Endothelial cell (in vitro differentiated cells): ENCODE results near the gene ODAD2. TPM values are rescaled to one million over a fixed set of nuclear protein-coding genes. Genes with fewer than 3 reads are reported as not detected.

Experiments
- DNase-seq: peaks from one replicate; pipeline ENCODE4 v3.0.0; 2021; ENCODE audit warnings: low spot score
- H3K27ac Mint-ChIP-seq: one replicate; pipeline ENCODE4 v1.8.0; 2021; ENCODE audit warnings: mixed read lengths, inconsistent platforms; ENCODE audit not compliant: unreplicated experiment
- H3K27me3 Mint-ChIP-seq: one replicate; pipeline ENCODE4 v1.8.0; 2021; ENCODE audit warnings: mild to moderate bottlenecking, moderate library complexity, mixed read lengths, inconsistent platforms; ENCODE audit not compliant: unreplicated experiment
- H3K36me3 Mint-ChIP-seq: one replicate; pipeline ENCODE4 v1.8.0; 2021; ENCODE audit warnings: mild to moderate bottlenecking, low read depth, mixed read lengths, inconsistent platforms; ENCODE audit not compliant: unreplicated experiment
- H3K4me1 Mint-ChIP-seq: one replicate; pipeline ENCODE4 v1.8.0; 2021; ENCODE audit warnings: mild to moderate bottlenecking, mixed read lengths, inconsistent platforms; ENCODE audit not compliant: unreplicated experiment
- H3K4me3 Mint-ChIP-seq: one replicate; pipeline ENCODE4 v1.8.0; 2021; ENCODE audit warnings: mild to moderate bottlenecking, mixed read lengths, inconsistent platforms; ENCODE audit not compliant: unreplicated experiment
- H3K9me3 Mint-ChIP-seq: one replicate; pipeline ENCODE4 v1.8.0; 2021; ENCODE audit warnings: mixed read lengths, inconsistent platforms; ENCODE audit not compliant: unreplicated experiment
- total RNA-seq: library from RNA; stranded (reverse); fragmentation: NEBNext Ultra II Directional; extraction: Animal tissue kit (Norgen Biotek cat#: 25700); gene quantifications from one replicate; pipeline ENCODE4 v1.2.1, GENCODE V29; 2021; ENCODE audit not compliant: unreplicated experiment
- TF ChIP-seq, protein P1 (sequence below): fragments of 200-600 bp; sonication (generic); IDR thresholded peaks from one replicate; pipeline ENCODE4 v1.5.0; 2021; ENCODE audit warnings: antibody characterized with exemption; ENCODE audit not compliant: unreplicated experiment

ODAD2 gene
- total RNA-seq, 1 donor from 2014 or later, result 3.9 TPM

DNA sequence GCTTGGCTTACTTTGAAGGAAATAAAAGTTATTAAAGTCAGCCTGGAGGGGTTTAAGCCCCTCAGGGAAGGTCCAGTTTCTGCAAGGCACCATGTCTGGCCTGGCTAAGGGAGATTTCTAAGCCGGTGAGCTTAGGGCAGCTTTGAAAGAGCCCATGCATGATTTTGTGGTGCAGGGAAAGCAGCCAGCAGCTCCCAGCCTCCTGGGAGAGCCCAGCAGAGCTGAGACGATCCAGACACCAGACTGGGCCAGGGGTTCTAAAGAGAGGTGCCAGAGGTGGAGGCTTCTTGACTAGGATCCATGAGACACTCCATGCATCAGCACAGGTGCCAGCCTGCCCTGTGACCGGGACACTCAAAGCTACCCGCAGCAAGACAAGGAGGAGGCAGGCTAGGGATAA lies 193.7 kb downstream of the ODAD2 start:
- TF ChIP-seq, protein P1, sequence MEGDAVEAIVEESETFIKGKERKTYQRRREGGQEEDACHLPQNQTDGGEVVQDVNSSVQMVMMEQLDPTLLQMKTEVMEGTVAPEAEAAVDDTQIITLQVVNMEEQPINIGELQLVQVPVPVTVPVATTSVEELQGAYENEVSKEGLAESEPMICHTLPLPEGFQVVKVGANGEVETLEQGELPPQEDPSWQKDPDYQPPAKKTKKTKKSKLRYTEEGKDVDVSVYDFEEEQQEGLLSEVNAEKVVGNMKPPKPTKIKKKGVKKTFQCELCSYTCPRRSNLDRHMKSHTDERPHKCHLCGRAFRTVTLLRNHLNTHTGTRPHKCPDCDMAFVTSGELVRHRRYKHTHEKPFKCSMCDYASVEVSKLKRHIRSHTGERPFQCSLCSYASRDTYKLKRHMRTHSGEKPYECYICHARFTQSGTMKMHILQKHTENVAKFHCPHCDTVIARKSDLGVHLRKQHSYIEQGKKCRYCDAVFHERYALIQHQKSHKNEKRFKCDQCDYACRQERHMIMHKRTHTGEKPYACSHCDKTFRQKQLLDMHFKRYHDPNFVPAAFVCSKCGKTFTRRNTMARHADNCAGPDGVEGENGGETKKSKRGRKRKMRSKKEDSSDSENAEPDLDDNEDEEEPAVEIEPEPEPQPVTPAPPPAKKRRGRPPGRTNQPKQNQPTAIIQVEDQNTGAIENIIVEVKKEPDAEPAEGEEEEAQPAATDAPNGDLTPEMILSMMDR, result no peak
- H3K4me3 Mint-ChIP-seq, result no peak overlapping the region
- H3K27ac Mint-ChIP-seq, result no peak overlapping the region
- H3K9me3 Mint-ChIP-seq, result no peaks in the 10 kb centered on the region
- no peaks in the 10 kb centered on the region for H3K36me3 Mint-ChIP-seq
- DNase-seq, result no peak
- peaks cover 2% of the 10 kb centered on the region for H3K27me3 Mint-ChIP-seq
- H3K4me1 Mint-ChIP-seq, result no peaks in the 10 kb centered on the region

DNA sequence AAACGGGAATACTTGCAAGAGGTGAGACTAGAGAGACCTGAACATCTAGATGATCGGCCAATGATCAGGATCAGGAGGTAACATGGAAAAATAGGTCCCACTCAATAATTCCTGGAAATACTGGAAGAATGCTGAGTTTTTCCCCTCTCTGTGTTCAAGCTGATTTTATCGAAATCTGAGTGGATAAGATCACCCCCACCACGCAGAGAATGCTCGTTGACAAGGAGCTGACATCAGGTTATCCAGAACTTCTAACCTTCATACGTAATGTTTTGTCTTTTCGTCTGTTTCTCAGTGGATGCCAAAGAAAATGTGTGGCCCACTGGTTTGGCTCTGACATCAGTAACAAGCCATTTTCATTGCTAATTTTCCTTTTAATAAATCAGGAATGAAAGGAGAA lies 194.7 kb downstream of the ODAD2 start:
- H3K36me3 Mint-ChIP-seq, result no peaks in the 10 kb centered on the region
- TF ChIP-seq, protein P1, result no peak

DNA sequence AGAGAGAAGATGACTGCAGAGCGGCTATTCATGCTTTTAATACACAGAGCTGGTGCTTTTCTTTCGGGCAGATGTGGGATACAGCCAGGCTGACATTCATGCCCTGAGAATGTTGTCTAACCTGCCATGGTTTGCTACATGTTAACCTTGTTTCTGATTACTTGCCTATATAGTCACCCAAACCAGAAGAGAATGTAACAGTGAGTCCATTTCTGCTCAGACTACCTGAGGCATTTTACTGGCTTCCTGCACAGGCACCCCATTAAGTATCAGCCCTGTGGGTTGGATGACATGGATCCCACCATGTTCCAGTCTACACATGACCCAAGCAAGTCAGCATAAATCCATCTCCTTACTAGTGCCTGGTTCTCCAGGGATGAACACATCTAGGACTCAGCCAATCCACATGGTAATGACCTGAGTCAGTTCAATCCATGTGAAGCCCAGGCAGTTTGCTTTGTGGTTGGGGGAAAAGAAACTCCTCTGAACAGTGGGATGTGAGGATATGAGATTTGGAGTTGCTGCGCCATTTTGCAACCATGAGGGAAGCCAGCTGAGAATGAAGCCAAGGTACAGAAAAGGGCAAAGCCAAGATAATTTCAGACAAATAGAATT lies 197.6 kb downstream of the ODAD2 start:
- Mint-ChIP-seq H3K9me3 (no peaks in the 10 kb centered on the region), H3K4me3 (no peak overlapping the region), H3K27me3 (peaks cover 2% of the 10 kb centered on the region), H3K4me1 (no peaks in the 10 kb centered on the region), H3K36me3 (no peaks in the 10 kb centered on the region), H3K27ac (no peak overlapping the region)
- DNase-seq, result no peak
- TF ChIP-seq, protein P1, result no peak

More for the DNA sequence above, 194.7 kb downstream of the ODAD2 start:
- no peaks in the 10 kb centered on the region for H3K9me3 Mint-ChIP-seq
- no peak overlapping the region for H3K27ac Mint-ChIP-seq
- DNase-seq, result no peak
- H3K4me3 Mint-ChIP-seq, result no peak overlapping the region
- H3K27me3 Mint-ChIP-seq, result peaks cover 2% of the 10 kb centered on the region
- H3K4me1 Mint-ChIP-seq, result no peaks in the 10 kb centered on the region

DNA sequence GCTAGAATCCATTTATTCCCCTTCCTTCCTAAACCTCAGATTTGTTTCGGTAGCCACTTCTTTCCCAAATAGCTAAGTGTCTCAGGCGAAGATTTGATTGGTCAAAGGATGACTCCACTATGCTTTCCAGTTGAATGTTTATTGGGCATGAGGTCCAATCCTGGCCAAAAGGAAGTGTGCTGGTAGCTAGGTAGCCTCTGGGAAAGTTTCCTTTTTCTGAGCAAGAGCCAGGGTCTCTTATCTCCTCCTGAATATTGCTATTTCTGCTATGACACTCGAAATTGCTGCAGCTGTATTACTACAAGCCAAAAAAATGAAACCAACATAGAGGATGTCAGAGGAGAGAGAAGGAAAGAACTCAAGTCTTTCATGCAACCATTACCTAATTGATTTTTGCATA lies 199.8 kb downstream of the ODAD2 start:
- H3K4me3 Mint-ChIP-seq, result no peak overlapping the region
- peaks cover 2% of the 10 kb centered on the region for H3K27me3 Mint-ChIP-seq
- H3K27ac Mint-ChIP-seq, result no peak overlapping the region
- no peak for DNase-seq
- no peaks in the 10 kb centered on the region for H3K4me1 Mint-ChIP-seq
- TF ChIP-seq, protein P1, result no peak
- H3K36me3 Mint-ChIP-seq, result no peaks in the 10 kb centered on the region
- H3K9me3 Mint-ChIP-seq, result no peaks in the 10 kb centered on the region

DNA sequence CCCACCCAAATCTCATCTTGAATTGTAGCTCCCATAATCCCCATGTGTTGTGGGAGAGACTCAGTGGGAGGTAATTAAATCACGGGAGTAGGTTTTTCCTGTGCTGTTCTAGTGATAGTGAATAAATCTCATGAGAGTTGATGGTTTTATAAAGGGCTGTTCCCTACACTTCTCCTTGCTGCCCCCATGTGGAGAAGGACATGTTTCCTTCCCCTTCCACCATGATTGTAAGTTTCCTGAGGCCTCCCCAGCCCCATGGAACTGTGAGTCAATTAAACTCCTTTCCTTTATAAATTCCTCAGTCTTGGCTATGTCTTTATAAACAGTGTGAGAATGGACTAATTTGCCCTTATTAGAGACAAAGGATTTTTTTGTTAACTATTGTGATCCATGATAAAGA lies 204.7 kb downstream of the ODAD2 start:
- no peak overlapping the region for H3K4me3 Mint-ChIP-seq
- H3K9me3 Mint-ChIP-seq, result no peaks in the 10 kb centered on the region
- no peak overlapping the region for H3K27ac Mint-ChIP-seq
- no peak for DNase-seq
- TF ChIP-seq, protein P1, result no peak
- H3K36me3 Mint-ChIP-seq, result no peaks in the 10 kb centered on the region
- no peaks in the 10 kb centered on the region for H3K27me3 Mint-ChIP-seq
- no peaks in the 10 kb centered on the region for H3K4me1 Mint-ChIP-seq
